HG03354 (cell line): Measurements from ENCODE around the gene RPL10A.

Experiments used
- ATAC-seq: cut with Tn5 transposase; IDR thresholded peaks from one replicate; pipeline ENCODE4 v1.9.1; 2021; ENCODE audit warnings: mild to moderate bottlenecking; ENCODE audit not compliant: unreplicated experiment, poor library complexity, severe bottlenecking

The RPL10A gene

GRCh38 chr6:35488517-35488862 lies 20.3 kb downstream of the RPL10A start:
- ATAC-seq, result no peak

- no peak for ATAC-seq
Observed at GRCh38 chr6:35489066-35489465, 20.9 kb downstream of the RPL10A start.

GRCh38 chr6:35489995-35490791 lies 22.0 kb downstream of the RPL10A start:
- ATAC-seq, result no peak

GRCh38 chr6:35490821-35491557 lies 22.8 kb downstream of the RPL10A start:
- ATAC-seq, result no peak

- no peak for ATAC-seq
Observed at GRCh38 chr6:35491558-35492257, 23.5 kb downstream of the RPL10A start.

- no peak for ATAC-seq
Observed at GRCh38 chr6:35492258-35492973, 24.2 kb downstream of the RPL10A start.

GRCh38 chr6:35492974-35493284 lies 24.7 kb downstream of the RPL10A start:
- ATAC-seq, result no peak

- ATAC-seq, result no peak
Observed at GRCh38 chr6:35493307-35493983, 25.2 kb downstream of the RPL10A start.

- ATAC-seq, result no peak
Observed at GRCh38 chr6:35494161-35494563, 26.0 kb downstream of the RPL10A start.

- ATAC-seq, result no peak
Observed at GRCh38 chr6:35495258-35496035, 27.2 kb downstream of the RPL10A start.

- no peak for ATAC-seq
Observed at GRCh38 chr6:35496036-35496840, 28.0 kb downstream of the RPL10A start.

GRCh38 chr6:35496841-35497570 lies 28.8 kb downstream of the RPL10A start, which contains the start of gene TEAD3:
TSS of gene TEAD3 (minus strand) at chr6:35497079.
- peak; percentile 59 for ATAC-seq

- ATAC-seq, result no peak
Observed at GRCh38 chr6:35497571-35498421, 29.6 kb downstream of the RPL10A start.

GRCh38 chr6:35498422-35499067 lies 30.3 kb downstream of the RPL10A start:
- ATAC-seq, result no peak

GRCh38 chr6:35499372-35499771 lies 31.2 kb downstream of the RPL10A start:
- ATAC-seq, result no peak

GRCh38 chr6:35500782-35501181 lies 32.6 kb downstream of the RPL10A start:
- ATAC-seq, result no peak
